ENCODE results near the gene IL1R2.
"Not testable (repeated sequence)": the region's sequence is repeated elsewhere in the genome, so short reads cannot be mapped to it uniquely, and the experiment has no call there.

- not testable (repeated sequence) for TF ChIP-seq EP300, CTCF, POLR2A (IDR thresholded peaks at IDR 0.05)
Observed at GRCh38 chr2:102002909-102003308, 11.1 kb downstream of the IL1R2 start.

All from suprapubic skin (tissue), 3 donors.